Activated T-helper 17 cell treated with anti-CD3 and anti-CD28 coated beads, Interleukin-2, amount 50 U/mL, for 72 hours (primary cell): Measurements from ENCODE around the gene UBE3B. TPM values are rescaled to one million over a fixed set of nuclear protein-coding genes. Genes with fewer than 3 reads are reported as not detected.
"Not testable (repeated sequence)": the region's sequence is repeated elsewhere in the genome, so short reads cannot be mapped to it uniquely, and the experiment has no call there.

Experiments used
- ATAC-seq: fragments of 150-1000 bp; cut with Tn5 transposase; replicated peaks from 2 replicates; pipeline ENCODE4 v1.10.0; 2021; ENCODE audit warnings: mild to moderate bottlenecking, moderate library complexity
- H3K27ac Mint-ChIP-seq: one replicate; pipeline ENCODE4 v1.8.0; 2022; ENCODE audit warnings: mixed read lengths
- H3K27me3 Mint-ChIP-seq: one replicate; pipeline ENCODE4 v1.8.0; 2022; ENCODE audit warnings: mixed read lengths
- H3K36me3 Mint-ChIP-seq: one replicate; pipeline ENCODE4 v1.8.0; 2022; ENCODE audit warnings: low read depth, mild to moderate bottlenecking, mixed read lengths
- H3K4me1 Mint-ChIP-seq: one replicate; pipeline ENCODE4 v1.8.0; 2022; ENCODE audit warnings: mixed read lengths
- H3K4me3 Mint-ChIP-seq: one replicate; pipeline ENCODE4 v1.8.0; 2022; ENCODE audit warnings: mild to moderate bottlenecking, mixed read lengths
- H3K9me3 Mint-ChIP-seq: one replicate; pipeline ENCODE4 v1.8.0; 2022; ENCODE audit warnings: mixed read lengths
- total RNA-seq, 2 donors: library from RNA; stranded (reverse); gene quantifications; one replicate each; pipeline ENCODE4 v1.2.3, GENCODE V29; 2022

UBE3B gene
- total RNA-seq, 2 donors from 2014 or later = 36.4 to 42.3 TPM

DNA sequence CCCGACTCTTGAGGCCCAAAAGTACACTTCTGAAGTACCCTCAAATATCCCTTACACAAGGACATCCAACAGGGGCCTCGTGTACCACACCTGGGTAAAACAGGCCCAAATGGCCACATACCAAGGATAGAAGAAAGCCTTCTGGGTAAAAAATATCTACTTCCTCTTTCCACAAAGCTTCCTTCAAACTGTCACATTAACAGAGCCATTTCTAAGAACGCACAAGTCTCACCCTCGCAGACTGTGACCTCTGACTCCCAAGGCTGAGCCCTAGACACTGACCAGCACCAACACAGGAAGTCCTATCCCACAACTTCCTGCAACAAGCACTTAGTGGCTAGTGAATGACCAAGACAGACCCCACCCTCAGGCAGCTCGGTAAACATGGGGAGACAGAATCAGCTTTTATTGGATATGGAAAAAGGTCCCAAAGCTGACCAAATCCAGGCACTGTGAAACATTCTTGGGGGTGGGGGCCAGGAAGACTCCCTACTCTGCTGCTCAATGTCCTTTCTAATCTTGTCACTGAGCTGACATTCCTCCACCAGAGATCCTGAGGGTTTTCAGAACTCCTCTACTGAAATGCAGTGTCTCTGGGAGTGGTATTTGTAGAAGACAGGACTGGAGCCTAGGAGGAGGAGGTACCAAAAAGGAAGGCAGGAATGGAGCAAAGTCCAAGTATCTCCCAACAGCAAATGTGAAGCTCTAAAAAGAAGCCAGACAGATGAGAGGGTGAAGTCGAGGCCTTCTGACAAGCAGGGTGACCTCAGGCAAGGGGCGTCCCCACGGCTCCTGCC is 16.2 kb upstream of the UBE3B start:
- no peak for ATAC-seq
- peak overlapping the region; percentile 7 for H3K4me3 Mint-ChIP-seq
- H3K27me3 Mint-ChIP-seq = no peaks in the 10 kb centered on the region
- H3K27ac Mint-ChIP-seq = peak overlapping the region; percentile 75
- no peaks in the 10 kb centered on the region for H3K9me3 Mint-ChIP-seq
- peaks cover 68% of the 10 kb centered on the region for H3K36me3 Mint-ChIP-seq
- H3K4me1 Mint-ChIP-seq = peaks cover 42% of the 10 kb centered on the region

DNA sequence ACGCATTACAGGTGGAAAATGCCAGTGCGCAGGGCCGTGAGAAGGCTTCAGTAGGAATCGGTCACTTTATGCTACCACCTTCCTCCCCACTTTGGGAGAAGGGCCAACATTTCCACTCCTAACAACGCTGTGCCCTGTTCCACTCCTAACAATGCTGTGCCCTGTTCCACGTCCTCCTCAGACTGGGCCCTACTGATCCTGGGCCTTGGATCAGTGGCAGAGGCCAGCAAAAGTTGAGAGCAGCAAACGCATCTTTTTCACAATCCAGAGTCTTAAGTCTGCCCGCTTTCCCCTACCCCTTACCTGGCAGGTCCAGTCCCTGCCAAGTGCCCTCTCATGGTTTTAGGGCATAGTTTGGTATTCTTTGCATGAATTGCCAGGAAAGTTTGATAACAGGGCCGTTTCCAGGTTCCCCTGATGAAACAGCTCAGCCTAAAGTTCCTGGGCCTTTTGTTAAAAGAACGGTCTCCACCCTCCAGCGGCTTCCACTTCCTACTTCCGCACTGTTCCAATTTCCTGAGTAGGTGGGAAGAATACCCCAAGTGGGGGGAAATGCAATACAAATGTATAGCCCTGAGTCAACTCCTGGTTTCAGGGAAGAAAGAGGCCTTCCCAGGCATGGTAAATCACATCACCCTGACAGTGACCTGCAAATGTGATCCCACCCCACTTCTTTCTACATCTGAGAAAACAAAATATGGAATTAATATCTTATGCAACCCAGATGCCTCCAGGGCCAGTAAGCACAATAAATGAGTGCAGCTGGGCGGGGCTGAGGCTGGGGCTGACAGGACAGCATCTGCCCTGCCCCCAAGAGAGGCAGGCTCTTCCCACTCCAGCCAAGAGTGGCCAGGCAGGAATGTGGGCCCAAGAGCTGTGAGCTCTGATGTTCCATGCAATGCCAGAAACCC is 15.3 kb upstream of the UBE3B start:
- Mint-ChIP-seq H3K36me3 (peaks cover 65% of the 10 kb centered on the region), H3K27me3 (no peaks in the 10 kb centered on the region), H3K9me3 (no peaks in the 10 kb centered on the region), H3K27ac (peak overlapping the region; percentile 75), H3K4me1 (peaks cover 42% of the 10 kb centered on the region), H3K4me3 (peak overlapping the region; percentile 46)
- no peak for ATAC-seq

DNA sequence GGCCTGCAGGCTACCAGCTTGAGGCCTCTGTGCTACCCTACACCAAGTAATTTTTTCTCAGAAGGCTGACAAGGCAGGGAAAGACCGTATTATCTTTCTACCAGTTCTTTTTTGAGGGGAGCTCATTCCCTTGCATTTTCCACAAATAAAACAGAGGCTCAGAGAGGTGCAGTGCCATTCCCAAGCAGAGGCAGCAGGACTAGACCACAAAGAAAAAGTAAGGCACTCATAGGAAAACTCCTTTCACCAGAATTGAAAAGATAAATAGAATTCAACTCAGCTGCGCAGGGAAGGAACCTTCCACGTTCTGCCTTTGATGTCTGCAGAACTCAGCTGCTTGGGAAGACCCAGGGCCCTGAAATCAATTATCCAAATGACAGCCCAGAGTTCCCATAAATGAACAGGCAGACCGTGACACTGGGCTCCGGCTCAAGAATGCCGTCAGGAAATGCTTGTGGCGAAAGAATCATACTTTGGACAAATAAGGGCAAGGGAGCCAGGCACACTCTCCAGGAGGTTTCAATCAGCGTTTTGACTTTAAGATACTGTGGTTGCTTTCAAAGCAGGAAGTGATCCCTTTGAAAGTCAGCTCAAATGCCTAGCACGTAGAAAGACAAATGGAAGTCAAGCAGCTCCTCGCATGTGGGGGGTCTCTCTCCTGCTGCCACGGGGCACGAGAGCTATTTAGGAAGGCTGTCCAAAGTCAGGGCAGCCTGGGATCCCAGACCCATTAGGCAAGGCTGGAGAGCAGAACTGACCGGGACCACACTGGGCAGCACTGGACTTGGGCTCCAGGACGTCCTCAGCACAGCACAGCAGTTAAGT is 14.4 kb upstream of the UBE3B start:
- Mint-ChIP-seq H3K27ac (peak overlapping the region; percentile 84), H3K4me3 (peak overlapping the region; percentile 46), H3K36me3 (peaks cover 65% of the 10 kb centered on the region), H3K4me1 (peaks cover 41% of the 10 kb centered on the region), H3K27me3 (no peaks in the 10 kb centered on the region), H3K9me3 (no peaks in the 10 kb centered on the region)
- peak; percentile 52 for ATAC-seq

DNA sequence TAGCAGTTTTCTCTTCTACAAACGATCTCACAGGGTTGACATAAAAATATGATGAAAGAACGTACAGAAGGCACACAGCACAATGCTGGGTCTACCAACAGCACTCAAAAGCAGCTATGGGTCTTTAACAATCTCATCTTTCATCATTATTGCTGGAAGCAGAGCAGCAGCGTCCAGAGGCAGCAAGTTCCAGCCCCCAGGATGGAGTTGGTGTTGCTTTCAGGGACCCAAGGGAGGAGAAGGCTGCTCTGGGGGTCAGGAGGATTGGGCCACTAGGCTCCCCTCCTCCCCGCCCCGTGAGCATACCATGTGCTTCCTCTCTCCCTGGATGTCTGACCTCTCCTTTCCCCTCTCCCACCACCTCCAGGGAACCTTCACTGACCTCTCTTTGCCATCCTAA is 13.7 kb upstream of the UBE3B start:
- Mint-ChIP-seq H3K27me3 (no peaks in the 10 kb centered on the region), H3K27ac (peak overlapping the region; percentile 84), H3K4me3 (peak overlapping the region; percentile 46), H3K9me3 (no peaks in the 10 kb centered on the region), H3K4me1 (peaks cover 37% of the 10 kb centered on the region), H3K36me3 (peaks cover 65% of the 10 kb centered on the region)
- ATAC-seq = no peak

DNA sequence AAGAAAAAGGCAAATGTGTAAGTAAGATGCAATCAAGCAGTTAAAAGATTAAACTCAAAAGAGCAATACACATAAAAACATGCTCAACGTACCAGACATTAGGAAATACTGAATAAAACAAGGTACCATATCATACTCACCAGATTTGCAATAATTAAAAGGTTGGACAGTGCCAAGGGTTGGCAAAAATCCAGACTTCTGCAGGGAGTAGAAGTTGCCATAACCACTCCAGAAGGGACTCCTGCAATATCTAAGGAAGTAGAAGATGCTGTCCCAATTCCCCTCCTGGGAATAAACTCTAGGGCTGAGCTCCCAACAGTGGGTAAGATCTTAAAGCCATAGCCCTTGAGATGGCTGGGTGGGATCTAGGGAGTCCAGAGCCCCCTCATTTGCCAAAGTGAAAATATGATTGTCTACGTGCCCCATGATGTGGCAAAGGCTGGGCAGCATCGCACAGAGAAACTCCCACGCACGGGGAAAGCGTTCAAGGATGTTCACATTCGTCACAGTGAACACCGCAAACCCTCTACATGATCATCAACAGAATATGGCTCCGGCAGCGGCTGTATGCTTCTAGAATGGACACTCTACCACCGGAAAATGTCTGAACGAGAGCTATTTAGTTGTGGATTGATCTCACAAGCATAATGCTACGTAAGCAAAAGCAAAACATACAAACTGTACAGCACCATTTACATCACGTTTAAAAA is 12.6 kb upstream of the UBE3B start:
- no peak for ATAC-seq
- H3K4me1 Mint-ChIP-seq = peaks cover 28% of the 10 kb centered on the region
- no peaks in the 10 kb centered on the region for H3K27me3 Mint-ChIP-seq
- H3K36me3 Mint-ChIP-seq = peaks cover 60% of the 10 kb centered on the region
- no peaks in the 10 kb centered on the region for H3K9me3 Mint-ChIP-seq
- H3K4me3 Mint-ChIP-seq = no peak overlapping the region
- H3K27ac Mint-ChIP-seq = peak overlapping the region; percentile 84

DNA sequence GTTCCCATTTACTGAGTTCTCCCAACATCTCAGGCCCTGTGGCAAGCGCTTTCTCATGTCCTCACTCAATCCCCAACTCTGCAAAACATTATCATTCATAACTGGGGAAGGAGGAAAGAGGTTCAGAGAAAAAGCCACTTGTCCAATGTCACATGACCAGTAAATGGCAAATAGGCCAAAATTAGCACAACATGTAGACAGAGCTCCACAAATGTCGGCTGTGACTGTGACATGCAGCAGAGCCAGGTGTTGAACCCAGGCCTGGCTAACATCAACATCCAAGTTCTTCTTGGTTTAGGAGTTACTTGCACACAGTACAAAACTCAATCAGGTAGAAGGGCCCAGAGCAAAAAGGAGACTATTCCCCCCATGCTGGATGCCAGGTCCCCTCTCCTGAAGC is 11.1 kb upstream of the UBE3B start:
- Mint-ChIP-seq H3K9me3 (no peaks in the 10 kb centered on the region), H3K27me3 (no peaks in the 10 kb centered on the region), H3K36me3 (peaks cover 61% of the 10 kb centered on the region), H3K4me3 (no peak overlapping the region), H3K4me1 (peaks cover 36% of the 10 kb centered on the region), H3K27ac (no peak overlapping the region)
- ATAC-seq = no peak

DNA sequence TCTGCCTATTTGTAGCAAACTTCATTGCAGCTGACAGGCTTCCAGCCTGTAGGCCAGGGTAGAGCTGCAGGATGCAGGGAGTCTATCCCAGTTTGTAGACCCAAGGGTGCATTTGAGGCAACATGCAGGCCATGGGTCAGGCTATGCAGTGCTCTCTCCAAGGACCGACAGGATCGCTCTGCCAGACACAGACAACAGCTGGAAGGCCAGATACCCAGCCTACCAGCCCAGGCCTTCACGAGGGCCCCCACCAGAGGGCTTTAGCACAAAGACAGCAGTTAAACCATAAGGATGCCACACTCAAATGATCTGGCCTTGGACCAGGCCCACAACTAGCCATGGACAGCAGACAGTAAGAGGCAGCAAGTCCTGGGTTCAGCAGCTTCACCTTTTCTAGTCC is 10.6 kb upstream of the UBE3B start:
- peaks cover 36% of the 10 kb centered on the region for H3K4me1 Mint-ChIP-seq
- no peak overlapping the region for H3K27ac Mint-ChIP-seq
- H3K4me3 Mint-ChIP-seq = no peak overlapping the region
- ATAC-seq = no peak
- H3K9me3 Mint-ChIP-seq = no peaks in the 10 kb centered on the region
- H3K36me3 Mint-ChIP-seq = peaks cover 61% of the 10 kb centered on the region
- H3K27me3 Mint-ChIP-seq = no peaks in the 10 kb centered on the region

DNA sequence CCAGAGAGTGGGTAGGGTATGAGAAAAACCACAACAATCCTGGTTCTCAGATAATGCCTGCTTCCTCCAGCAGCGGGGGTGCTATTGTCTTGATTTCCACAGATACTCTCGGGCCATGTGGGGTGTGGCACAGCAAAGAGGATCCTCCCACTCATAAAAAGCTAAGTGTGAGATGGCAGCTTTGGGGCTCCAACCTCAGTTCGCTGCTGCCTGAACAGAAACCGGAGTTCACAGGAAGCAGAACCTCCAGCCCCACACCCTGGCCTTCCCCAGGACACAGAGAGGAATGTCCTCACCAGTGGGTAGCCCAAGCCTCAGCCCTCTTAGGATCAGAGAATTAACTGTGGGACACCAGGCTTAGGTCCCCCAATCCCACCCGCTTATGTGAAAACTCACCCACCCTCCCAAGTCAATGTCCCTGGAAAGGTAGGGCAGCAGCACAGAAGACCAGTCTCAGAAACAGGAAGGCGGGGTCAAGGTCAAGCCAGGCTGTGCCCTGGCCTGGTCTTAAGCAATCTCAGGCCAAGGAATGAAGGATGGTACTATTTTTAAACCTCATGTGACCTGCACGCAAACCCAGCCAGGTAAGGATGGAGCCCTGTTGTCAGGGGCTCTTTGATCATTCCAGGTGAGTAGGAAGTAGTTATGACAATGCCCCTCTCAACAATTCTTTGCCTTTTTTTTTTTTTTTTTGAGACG is 9.3 kb upstream of the UBE3B start:
- Mint-ChIP-seq H3K9me3 (no peaks in the 10 kb centered on the region), H3K36me3 (peaks cover 61% of the 10 kb centered on the region), H3K27ac (no peak overlapping the region), H3K4me1 (peaks cover 30% of the 10 kb centered on the region), H3K4me3 (no peak overlapping the region), H3K27me3 (no peaks in the 10 kb centered on the region)
- no peak for ATAC-seq

DNA sequence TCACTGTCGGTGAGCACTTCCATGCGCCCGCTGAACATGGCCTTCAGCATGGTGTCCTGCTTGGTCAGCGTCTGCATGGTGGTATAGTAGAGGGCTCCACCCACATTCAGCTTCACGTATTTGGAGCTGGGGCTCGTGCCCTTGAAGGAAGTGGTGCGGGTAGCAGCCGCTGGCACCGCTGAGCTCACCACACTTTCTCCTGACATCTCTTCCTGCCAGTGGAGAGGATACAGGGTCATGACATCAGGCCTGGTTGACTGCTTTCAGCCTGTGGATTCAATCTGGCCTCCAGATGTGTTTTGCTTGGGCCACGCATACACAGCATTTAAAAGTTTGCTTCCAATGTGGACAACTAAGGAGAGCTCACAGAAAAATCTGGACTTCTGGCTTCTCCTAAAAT is 7.9 kb upstream of the UBE3B start:
- no peak for ATAC-seq
- Mint-ChIP-seq H3K9me3 (no peaks in the 10 kb centered on the region), H3K4me1 (peaks cover 16% of the 10 kb centered on the region), H3K36me3 (peaks cover 61% of the 10 kb centered on the region), H3K27ac (no peak overlapping the region), H3K27me3 (no peaks in the 10 kb centered on the region), H3K4me3 (no peak overlapping the region)

DNA sequence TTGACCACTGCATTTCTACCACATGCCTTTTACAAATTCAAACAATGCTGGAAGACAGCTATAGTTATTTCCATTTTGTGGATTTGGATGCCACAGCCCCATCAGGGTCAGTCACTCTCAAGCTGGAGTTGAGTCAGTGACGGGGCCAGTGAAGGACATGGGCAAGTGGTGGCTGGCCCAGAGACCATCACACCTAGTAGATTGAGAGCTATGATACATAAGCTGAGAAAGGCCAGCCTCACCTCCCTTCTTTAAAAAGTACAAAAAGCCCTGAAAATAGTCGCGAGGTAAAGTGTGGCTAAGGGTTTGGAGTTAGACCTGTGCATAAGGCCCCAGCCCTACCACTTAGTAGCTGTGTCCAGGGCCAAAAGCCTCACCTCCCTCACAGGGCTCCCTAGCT is 4.4 kb upstream of the UBE3B start:
- no peaks in the 10 kb centered on the region for H3K9me3 Mint-ChIP-seq
- no peak for ATAC-seq
- H3K4me1 Mint-ChIP-seq = peaks cover 21% of the 10 kb centered on the region
- H3K4me3 Mint-ChIP-seq = no peak overlapping the region
- H3K27ac Mint-ChIP-seq = no peak overlapping the region
- peaks cover 48% of the 10 kb centered on the region for H3K36me3 Mint-ChIP-seq
- H3K27me3 Mint-ChIP-seq = no peaks in the 10 kb centered on the region

DNA sequence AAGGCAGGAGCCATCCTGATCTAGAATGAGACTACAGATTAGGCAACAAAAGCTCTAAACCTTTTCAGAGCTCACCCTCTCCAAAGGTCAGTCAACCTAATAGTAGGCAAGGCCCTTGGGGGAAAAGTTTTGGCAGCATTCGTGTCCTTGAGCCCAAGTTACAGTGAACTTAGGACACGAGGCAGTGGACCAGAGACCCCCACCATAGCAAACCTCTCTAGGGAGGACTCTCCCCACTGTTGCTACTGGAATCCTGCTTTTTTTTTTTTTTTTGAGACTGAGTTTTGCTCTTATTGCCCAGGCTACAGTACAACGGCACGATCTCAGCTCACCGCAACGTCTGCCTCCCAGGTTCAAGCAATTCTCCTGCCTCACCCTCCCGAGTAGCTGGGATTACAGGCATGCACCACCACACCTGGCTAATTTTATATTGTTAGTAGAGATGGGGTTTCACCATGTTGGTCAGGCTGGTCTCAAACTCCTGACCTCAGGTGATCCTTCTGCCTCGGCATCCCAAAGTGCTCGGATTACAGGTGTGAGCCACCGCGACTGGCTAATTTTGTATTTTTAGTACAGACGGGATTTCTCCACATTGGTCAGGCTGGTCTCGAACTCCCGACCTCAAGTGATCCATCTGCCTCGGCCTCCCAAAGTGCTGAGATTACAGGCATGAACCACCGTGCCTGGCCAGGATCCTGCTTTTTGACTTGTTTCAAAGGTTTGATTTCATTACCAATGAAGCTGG is 3.7 kb upstream of the UBE3B start:
- H3K27me3 Mint-ChIP-seq, H3K27ac Mint-ChIP-seq, H3K4me3 Mint-ChIP-seq, H3K9me3 Mint-ChIP-seq, ATAC-seq: not testable (repeated sequence)
- Mint-ChIP-seq H3K4me1 (peaks cover 21% of the 10 kb centered on the region), H3K36me3 (peaks cover 42% of the 10 kb centered on the region)

DNA sequence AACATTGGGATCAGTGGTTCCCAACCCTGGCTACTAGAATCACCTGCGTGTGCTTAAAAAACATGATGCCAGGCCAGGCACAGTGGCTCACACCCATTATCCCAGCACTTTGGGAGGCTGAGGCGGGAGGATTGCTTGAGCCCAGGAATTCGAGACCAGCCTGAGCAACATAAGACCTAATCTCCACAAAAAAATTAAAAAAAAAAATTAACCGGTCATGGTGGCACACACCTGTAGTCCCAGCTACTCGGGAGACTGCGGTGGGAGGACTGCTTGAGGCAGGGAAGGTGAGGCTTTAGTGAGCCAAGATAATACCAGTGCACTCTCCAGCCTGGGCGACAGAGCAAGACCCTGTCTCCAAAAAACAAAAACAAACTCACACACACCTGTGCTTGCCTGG is 2.3 kb upstream of the UBE3B start:
- Mint-ChIP-seq H3K9me3 (no peaks in the 10 kb centered on the region), H3K4me3 (no peak overlapping the region), H3K27me3 (no peaks in the 10 kb centered on the region), H3K4me1 (peaks cover 28% of the 10 kb centered on the region), H3K27ac (no peak overlapping the region), H3K36me3 (peaks cover 38% of the 10 kb centered on the region)
- ATAC-seq = no peak
